PFSK-1 (cell line): ENCODE measurements around the gene RAC2.

Source experiments
- FOXP2 ChIP-seq: optimal IDR thresholded peaks from 2 replicates; pipeline ENCODE3; 2011; ENCODE audit warnings: borderline replicate concordance, control low read depth, inconsistent platforms; ENCODE audit not compliant: insufficient read depth; ENCODE audit errors: extremely low read length, extremely low read depth
- POLR2AphosphoS5 ChIP-seq: IDR thresholded peaks from 2 replicates; pipeline ENCODE4 v1.6.1; 2012; ENCODE audit warnings: low read depth, mild to moderate bottlenecking, control low read depth, low read length, moderate library complexity
- SIN3A ChIP-seq: IDR thresholded peaks from 2 replicates; pipeline ENCODE4 v1.6.1; 2012; ENCODE audit warnings: mild to moderate bottlenecking, low read length, moderate library complexity, borderline replicate concordance; ENCODE audit not compliant: insufficient read depth
- TAF1 ChIP-seq: IDR thresholded peaks from 2 replicates; pipeline ENCODE4 v1.6.1; 2012; ENCODE audit warnings: low read length, control low read depth, borderline replicate concordance; ENCODE audit not compliant: insufficient read depth
- TF ChIP-seq, protein P1 (sequence below), 2 experiments: IDR thresholded peaks; 2 replicates each; pipeline versions ENCODE4 v1.6.1 to v1.8.0; 2011 to 2012; ENCODE audit warnings: low read depth in 2 of 2, low read length in 2 of 2, control low read depth in 1 of 2, inconsistent platforms in 1 of 2, mild to moderate bottlenecking in 1 of 2, moderate library complexity in 1 of 2; ENCODE audit not compliant: insufficient read depth in 1 of 2

RAC2 gene

DNA sequence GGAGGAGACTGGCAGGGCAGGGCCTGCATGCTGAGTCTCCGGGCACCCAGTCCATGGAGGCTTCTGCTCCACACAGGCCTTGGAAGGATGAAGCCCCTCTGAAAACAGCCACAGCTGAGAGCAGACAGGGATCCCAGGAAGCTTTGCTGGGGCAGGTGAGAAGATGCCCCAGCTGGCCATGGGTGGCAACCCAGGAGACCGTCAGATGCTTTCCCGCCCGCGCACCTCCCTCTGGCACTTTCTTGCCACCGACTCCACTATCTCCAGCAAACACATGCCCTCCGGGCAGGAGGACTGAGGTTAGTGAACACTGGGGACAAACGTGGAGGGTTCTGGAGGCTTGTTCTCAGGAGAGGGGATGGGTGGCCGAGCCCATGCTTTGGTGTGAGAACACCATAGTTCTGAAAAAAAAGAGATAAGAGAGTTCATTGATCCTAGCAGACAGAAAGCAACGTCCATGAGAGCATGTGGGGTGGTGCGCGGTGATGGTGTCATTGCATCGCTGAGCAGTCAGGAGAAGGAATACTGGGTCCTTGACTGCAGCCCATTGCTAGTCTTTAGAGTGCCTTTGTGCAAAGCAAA lies 58.3 kb downstream of the RAC2 start:
- no peak for TF ChIP-seq SIN3A
- no peak for TF ChIP-seq POLR2AphosphoS5
- TF ChIP-seq, protein P1, sequence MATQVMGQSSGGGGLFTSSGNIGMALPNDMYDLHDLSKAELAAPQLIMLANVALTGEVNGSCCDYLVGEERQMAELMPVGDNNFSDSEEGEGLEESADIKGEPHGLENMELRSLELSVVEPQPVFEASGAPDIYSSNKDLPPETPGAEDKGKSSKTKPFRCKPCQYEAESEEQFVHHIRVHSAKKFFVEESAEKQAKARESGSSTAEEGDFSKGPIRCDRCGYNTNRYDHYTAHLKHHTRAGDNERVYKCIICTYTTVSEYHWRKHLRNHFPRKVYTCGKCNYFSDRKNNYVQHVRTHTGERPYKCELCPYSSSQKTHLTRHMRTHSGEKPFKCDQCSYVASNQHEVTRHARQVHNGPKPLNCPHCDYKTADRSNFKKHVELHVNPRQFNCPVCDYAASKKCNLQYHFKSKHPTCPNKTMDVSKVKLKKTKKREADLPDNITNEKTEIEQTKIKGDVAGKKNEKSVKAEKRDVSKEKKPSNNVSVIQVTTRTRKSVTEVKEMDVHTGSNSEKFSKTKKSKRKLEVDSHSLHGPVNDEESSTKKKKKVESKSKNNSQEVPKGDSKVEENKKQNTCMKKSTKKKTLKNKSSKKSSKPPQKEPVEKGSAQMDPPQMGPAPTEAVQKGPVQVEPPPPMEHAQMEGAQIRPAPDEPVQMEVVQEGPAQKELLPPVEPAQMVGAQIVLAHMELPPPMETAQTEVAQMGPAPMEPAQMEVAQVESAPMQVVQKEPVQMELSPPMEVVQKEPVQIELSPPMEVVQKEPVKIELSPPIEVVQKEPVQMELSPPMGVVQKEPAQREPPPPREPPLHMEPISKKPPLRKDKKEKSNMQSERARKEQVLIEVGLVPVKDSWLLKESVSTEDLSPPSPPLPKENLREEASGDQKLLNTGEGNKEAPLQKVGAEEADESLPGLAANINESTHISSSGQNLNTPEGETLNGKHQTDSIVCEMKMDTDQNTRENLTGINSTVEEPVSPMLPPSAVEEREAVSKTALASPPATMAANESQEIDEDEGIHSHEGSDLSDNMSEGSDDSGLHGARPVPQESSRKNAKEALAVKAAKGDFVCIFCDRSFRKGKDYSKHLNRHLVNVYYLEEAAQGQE (IDR thresholded peaks at IDR 0.05; ENCODE audit: insufficient read depth in 1 of 2, low read depth in 2 of 2, low read length in 2 of 2), result no peak
- no peak for TF ChIP-seq TAF1
- TF ChIP-seq FOXP2, result no peak

DNA sequence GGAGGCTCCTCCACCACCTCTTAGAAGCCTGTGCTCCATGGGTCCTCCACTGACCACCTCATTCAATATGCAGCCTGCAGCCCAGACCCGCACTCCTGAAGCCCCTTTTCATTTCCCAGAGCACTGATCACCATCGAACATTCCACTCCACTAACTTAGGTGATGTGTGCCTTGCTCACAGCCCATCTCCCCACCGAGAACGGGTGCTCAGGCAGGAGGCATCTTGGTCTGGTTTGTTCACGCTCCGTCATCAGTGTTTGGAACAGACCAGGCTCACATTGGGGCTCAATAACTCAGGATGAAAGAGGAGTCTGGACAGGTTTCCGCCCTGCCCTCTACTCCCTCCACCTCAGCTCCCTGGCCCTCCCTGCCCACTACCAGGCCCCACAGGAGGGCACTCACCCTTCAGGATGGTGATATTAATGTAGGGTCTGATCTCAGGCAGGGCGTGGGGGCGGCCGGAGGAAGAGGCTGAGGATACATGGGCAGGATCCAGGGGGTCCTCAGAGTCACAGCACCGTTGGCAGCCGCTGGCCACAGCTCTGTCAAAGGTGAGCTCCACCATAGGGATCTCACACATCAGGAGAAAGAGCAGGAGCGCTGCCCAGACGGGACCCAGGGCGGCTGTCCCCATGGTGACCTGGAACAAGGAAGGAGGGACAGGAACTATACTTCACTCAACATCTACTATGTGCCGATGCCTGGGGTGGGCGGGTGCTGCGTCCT lies 59.1 kb downstream of the RAC2 start:
- TF ChIP-seq, protein P1 (IDR thresholded peaks at IDR 0.05; ENCODE audit: insufficient read depth in 1 of 2, low read depth in 2 of 2, low read length in 2 of 2), result no peak
- TF ChIP-seq SIN3A, result no peak
- no peak for TF ChIP-seq TAF1
- TF ChIP-seq POLR2AphosphoS5, result no peak
- TF ChIP-seq FOXP2, result no peak

DNA sequence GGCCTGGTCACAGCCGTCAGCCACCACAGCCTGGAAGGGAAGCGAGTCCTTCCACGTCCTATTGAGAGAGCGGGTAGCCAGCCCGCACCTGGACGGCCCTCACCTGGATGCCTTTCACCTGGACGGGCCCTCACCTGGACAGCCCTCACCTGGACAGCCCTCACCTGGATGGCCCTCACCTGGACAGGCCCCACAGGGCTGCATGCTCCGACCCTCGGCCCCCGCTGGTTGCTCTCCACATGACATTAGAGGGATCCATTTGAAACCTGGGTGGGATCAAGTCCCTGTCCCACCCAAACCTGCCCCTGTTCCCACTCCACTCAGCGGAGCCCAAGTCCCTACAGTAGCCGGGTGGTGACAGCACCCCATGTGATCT lies 59.7 kb downstream of the RAC2 start:
- TF ChIP-seq, protein P1 (IDR thresholded peaks at IDR 0.05; ENCODE audit: insufficient read depth in 1 of 2, low read depth in 2 of 2, low read length in 2 of 2), result no peak
- TF ChIP-seq POLR2AphosphoS5, result no peak
- TF ChIP-seq SIN3A, result no peak
- TF ChIP-seq TAF1, result no peak
- no peak for TF ChIP-seq FOXP2

DNA sequence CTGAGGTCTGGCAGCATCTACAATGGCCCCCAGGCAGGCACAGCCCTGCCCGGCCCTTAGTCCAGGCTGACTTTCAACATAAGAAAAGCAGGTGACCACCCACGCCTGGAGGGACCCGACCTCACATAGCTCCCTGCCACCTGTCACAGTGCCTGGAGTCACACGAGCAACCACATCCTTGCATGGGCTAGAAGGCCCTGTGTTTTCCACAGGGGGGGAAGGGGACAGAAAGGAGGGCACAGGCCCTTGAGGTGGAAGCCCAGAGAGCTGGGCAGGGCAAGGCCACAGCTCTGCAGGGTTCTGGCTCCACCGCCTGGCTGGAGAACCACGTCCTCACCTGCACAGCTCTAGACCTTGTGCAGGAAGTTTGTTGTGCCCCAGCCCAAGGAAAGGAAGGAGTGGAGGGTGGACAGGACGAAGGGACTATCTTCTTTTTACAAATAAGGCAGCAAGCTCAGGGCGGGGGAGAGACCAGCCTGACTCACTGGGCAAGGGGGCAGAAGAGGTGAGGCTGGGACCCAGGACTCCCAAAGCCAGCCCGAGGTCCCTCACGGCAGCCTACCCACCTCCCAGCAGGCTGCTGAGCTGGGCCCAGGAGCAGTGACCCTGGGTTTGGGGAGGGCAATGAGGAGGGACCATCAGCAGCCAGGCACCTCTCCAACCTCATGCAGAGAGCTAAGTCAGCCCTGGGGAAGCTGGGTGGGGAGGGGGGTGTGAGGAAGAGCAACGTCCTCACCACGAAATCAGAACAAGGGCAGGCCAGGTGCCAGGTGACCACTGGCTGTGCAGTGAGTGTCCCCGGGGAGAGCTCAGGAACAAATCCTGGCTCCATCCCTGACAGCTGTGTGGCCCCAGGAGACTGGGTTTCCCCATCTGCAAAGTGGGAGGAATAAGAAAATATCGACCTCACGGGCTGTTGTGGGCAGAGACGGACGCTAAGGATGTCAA lies 60.4 kb downstream of the RAC2 start:
- no peak for TF ChIP-seq FOXP2
- TF ChIP-seq POLR2AphosphoS5, result no peak
- TF ChIP-seq, protein P1 (IDR thresholded peaks at IDR 0.05; ENCODE audit: insufficient read depth in 1 of 2, low read depth in 2 of 2, low read length in 2 of 2), result no peak
- TF ChIP-seq SIN3A, result no peak
- TF ChIP-seq TAF1, result no peak

DNA sequence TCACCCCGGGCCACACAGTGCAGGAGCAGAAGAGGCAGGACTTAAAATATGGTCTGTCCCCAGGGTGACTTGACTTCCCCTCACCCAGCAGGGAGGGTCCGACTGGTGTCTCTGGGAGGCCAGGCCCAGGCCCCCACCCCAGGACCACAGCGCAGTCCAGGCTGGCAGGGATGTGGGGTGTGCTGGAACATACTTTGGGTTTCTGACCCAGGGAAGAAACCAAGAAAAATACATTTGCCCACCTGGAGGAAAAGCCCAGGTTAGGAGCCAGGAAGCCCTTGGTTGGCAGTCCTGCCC lies 61.2 kb downstream of the RAC2 start:
- TF ChIP-seq, protein P1 (IDR thresholded peaks at IDR 0.05; ENCODE audit: insufficient read depth in 1 of 2, low read depth in 2 of 2, low read length in 2 of 2), result no peak
